ENCODE results near the gene CLDN22. TPM values are rescaled to one million over a fixed set of nuclear protein-coding genes. Genes with fewer than 3 reads are reported as not detected.

CLDN22 gene
- total RNA-seq, 2 donors from 2014 or later: not detected

DNA sequence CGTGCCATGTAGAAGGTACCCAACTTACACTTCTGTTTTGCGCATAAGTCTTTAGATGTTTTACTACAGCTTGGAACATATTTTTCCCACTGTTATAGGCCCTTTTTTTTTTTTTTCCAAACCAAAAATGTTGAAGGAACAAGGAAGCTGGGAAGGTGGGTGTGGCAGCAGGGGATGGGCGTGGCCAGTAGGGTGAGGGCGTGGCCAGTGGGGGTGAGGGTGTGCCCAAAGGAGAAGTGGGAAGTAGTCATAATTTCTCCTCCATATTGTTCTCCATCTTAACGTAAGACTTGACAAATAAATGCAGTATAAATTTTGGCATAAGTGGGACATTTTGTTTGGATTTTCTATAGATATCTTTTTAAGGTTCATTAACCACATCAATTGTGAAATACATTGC lies 30.4 kb downstream of the CLDN22 start:
- H3K27me3 Mint-ChIP-seq: no peaks in the 10 kb centered on the region
- H3K9me3 Mint-ChIP-seq: no peaks in the 10 kb centered on the region
- H3K27ac Mint-ChIP-seq: no peak overlapping the region
- no peaks in the 10 kb centered on the region for H3K4me1 Mint-ChIP-seq
- no peak overlapping the region for H3K4me3 Mint-ChIP-seq
- no peak for ATAC-seq (replicated peaks)
- H3K36me3 Mint-ChIP-seq (ENCODE audit: low read depth): peaks cover 7% of the 10 kb centered on the region

DNA sequence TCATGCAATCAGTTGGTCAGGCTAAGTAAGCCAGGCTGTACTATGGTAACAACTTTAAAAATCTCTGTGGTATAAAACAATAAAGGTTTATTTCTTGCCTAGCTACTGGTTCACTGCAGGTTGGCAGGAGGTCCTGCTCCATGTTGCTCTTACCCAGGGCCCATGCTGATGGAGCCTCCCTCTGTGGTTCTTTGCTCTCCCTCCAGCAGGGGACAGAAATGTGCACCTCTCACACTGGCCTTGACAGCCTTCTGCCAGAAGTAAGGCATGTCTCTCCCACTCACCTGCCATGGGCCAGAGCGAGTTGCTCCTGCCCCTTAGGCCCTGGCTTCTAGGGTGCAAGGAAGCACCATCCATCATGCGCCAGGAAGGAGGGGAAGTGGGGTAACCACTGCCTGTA lies 31.1 kb downstream of the CLDN22 start:
- Mint-ChIP-seq H3K27me3 (no peaks in the 10 kb centered on the region), H3K27ac (no peak overlapping the region), H3K4me1 (no peaks in the 10 kb centered on the region), H3K9me3 (no peaks in the 10 kb centered on the region), H3K36me3 (ENCODE audit: low read depth) (peaks cover 14% of the 10 kb centered on the region), H3K4me3 (no peak overlapping the region)
- no peak for ATAC-seq (replicated peaks)

DNA sequence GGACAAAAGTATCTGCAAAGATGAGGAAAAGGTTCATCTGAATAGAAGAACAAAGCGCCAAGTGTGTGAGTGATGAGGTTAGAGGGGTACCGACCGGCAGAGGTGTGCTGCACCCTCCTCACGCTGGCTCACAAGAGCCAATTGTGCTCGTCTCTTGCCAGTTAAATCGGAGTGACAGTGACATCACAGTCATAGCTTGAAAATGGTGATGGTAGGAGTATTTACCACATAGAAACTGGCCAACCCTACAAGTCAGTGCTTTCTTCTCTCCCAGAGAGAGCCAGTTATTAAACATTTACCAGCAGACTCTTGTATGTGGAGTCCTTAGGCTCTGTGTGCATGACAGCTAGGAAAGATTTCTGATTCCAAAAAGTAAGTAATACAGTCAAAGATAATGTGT lies 32.4 kb downstream of the CLDN22 start:
- Mint-ChIP-seq H3K4me1 (no peaks in the 10 kb centered on the region), H3K4me3 (no peak overlapping the region), H3K27ac (no peak overlapping the region), H3K9me3 (no peaks in the 10 kb centered on the region), H3K27me3 (no peaks in the 10 kb centered on the region), H3K36me3 (ENCODE audit: low read depth) (peaks cover 20% of the 10 kb centered on the region)
- no peak for ATAC-seq (replicated peaks)

DNA sequence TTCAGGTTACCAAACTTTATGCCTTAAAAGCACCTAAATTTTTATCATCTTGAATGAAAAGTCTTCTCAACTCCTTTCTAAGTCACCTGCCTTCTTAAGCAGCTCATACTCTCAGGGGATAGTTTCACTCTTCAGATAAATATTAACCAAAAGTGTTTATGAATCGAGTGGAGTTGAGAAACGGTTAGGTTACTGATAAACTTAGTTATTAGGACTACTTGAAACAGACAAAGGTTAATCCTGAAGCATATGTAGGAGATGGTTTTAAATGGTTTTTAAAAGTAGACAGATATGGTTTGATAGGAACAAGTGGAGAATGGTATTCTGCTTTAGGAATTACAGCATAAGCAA lies 32.8 kb downstream of the CLDN22 start:
- Mint-ChIP-seq H3K9me3 (no peaks in the 10 kb centered on the region), H3K36me3 (ENCODE audit: low read depth) (peaks cover 23% of the 10 kb centered on the region), H3K4me3 (no peak overlapping the region), H3K27ac (no peak overlapping the region), H3K4me1 (no peaks in the 10 kb centered on the region), H3K27me3 (no peaks in the 10 kb centered on the region)
- no peak for ATAC-seq (replicated peaks)

DNA sequence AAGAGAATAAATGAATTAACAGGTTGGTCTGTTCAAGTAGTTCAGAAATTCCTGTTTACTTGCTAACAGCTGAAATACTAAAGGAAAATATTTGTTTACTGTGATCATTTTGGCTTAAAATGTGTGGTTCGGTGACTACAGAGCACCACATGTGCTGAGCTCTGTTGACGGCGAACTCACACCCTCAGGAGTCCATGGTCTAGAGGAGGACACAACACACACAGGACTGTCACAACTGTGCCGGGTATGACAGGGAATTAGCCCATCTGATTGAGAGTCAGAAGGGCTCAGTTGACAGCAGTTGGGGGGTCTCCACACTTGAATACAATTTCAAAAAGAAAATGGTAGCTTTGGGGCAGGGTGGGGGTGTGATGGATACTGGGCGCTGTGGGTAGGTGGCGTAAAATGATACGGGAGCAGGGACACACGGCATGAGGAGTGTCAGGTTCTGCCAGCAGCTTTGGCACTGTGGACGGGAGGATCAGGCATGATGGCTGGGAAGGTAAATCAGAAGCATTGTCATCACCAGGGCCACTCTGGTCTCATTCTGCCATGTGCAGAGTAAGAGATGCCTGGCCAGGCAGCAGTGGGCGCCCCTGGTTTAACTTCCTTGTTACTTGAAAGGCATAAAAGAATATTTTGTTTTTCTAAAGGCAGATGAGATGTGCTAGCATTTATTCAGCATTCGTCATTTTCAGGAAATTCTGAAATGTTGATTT lies 33.3 kb downstream of the CLDN22 start:
- no peak for ATAC-seq (replicated peaks)
- H3K4me3 Mint-ChIP-seq: no peak overlapping the region
- no peak overlapping the region for H3K27ac Mint-ChIP-seq
- no peaks in the 10 kb centered on the region for H3K4me1 Mint-ChIP-seq
- no peaks in the 10 kb centered on the region for H3K27me3 Mint-ChIP-seq
- H3K36me3 Mint-ChIP-seq (ENCODE audit: low read depth): peaks cover 23% of the 10 kb centered on the region
- no peaks in the 10 kb centered on the region for H3K9me3 Mint-ChIP-seq

DNA sequence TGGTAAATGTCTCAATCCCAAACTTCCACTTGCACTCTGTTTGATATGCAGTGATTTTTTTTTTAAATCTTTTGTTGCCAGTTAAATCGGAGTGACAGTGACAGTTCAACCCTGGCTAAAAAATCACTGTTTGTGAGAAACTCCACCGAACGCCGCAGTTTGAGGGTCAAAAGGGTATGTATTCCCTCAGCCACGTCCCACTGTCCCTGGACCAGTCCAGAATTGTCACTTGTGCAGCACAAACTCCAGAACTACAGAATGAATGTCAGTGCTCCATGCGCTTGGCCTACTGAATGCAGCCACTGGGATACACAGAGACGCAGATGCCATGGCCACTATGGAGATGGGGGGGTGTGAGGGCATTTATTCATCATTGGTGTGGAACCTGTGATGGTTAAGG lies 34.2 kb downstream of the CLDN22 start:
- ATAC-seq (replicated peaks): no peak
- Mint-ChIP-seq H3K4me3 (no peak overlapping the region), H3K27ac (no peak overlapping the region)

DNA sequence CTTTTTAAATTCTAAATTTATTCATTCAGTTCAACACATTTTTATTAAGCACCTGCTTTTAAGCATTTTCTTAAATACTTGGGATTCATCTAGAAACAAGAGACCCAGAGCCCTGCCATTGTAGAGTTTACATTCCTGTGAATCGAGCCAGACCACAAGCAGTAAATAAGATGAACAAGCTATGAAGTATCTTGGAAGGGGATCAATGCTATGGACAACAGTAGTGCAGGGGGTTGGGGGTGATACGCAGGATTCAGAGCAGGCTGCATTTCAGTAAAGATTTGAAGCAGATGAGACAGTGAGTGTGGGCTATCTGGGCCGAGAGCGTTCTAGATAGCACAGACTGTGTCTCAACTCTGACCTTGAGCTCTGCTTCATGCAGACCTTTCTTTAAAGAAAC lies 35.1 kb downstream of the CLDN22 start:
- ATAC-seq (replicated peaks): no peak

More for the DNA sequence above, 34.2 kb downstream of the CLDN22 start:
- H3K36me3 Mint-ChIP-seq (ENCODE audit: low read depth): peaks cover 23% of the 10 kb centered on the region
- H3K4me1 Mint-ChIP-seq: no peaks in the 10 kb centered on the region
- no peaks in the 10 kb centered on the region for H3K9me3 Mint-ChIP-seq
- no peaks in the 10 kb centered on the region for H3K27me3 Mint-ChIP-seq

DNA sequence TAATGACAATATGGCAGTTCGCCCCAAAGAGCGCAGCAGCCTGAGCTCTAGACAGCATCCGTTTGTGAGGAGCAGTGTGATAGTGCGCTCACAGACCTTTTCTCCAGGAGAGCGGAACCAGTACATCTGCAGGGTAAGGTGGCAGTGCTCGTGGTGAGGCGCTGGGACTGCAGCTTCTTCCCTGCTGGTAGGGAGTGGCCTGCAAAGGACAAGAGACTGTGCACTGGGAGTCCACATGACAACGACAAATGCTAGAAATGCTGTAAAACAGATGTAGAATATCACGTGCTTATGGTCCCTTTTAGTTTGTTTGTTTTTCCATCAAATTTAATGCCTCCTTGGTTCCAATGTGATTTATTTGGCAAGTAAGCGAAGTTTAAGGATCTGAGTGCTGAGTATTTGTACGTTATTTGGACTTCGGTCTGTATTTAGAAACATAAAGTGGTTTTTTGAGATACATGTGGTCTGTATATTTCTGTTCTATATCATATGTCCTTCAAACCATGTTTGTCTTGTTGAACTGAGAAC lies 35.8 kb downstream of the CLDN22 start:
- no peaks in the 10 kb centered on the region for H3K27me3 Mint-ChIP-seq

More for the DNA sequence above, 35.1 kb downstream of the CLDN22 start:
- H3K4me1 Mint-ChIP-seq: no peaks in the 10 kb centered on the region
- H3K27me3 Mint-ChIP-seq: no peaks in the 10 kb centered on the region
- H3K4me3 Mint-ChIP-seq: no peak overlapping the region
- H3K9me3 Mint-ChIP-seq: no peaks in the 10 kb centered on the region
- H3K27ac Mint-ChIP-seq: no peak overlapping the region
- peaks cover 23% of the 10 kb centered on the region for H3K36me3 Mint-ChIP-seq (ENCODE audit: low read depth)

DNA sequence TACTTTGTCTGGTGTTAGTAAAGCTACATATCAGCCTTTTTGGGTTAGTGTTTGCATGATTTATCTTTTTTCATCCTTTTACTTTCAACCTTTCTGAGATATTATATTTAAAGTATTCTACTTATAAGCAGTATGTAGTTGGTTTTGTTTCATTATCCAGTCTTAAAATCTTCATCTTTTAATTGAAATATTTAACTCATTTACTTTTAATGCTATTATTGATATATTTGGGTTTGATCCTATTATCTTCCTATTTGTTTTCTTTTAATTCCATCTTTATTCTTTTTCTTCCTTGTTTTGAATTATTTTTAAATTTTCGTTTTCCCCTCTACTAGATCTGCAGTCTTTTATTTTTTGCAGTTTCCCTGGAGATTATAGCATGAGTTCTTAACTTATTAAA lies 44.0 kb downstream of the CLDN22 start:
- H3K27me3 Mint-ChIP-seq: no peaks in the 10 kb centered on the region
- ATAC-seq (replicated peaks): no peak
- no peak overlapping the region for H3K27ac Mint-ChIP-seq
- H3K36me3 Mint-ChIP-seq (ENCODE audit: low read depth): peaks cover 23% of the 10 kb centered on the region
- H3K4me1 Mint-ChIP-seq: no peaks in the 10 kb centered on the region
- H3K4me3 Mint-ChIP-seq: no peak overlapping the region
- H3K9me3 Mint-ChIP-seq: no peaks in the 10 kb centered on the region

More for the DNA sequence above, 35.8 kb downstream of the CLDN22 start:
- H3K4me3 Mint-ChIP-seq: no peak overlapping the region
- no peak overlapping the region for H3K27ac Mint-ChIP-seq
- no peaks in the 10 kb centered on the region for H3K9me3 Mint-ChIP-seq
- ATAC-seq (replicated peaks): no peak
- peaks cover 23% of the 10 kb centered on the region for H3K36me3 Mint-ChIP-seq (ENCODE audit: low read depth)
- no peaks in the 10 kb centered on the region for H3K4me1 Mint-ChIP-seq

DNA sequence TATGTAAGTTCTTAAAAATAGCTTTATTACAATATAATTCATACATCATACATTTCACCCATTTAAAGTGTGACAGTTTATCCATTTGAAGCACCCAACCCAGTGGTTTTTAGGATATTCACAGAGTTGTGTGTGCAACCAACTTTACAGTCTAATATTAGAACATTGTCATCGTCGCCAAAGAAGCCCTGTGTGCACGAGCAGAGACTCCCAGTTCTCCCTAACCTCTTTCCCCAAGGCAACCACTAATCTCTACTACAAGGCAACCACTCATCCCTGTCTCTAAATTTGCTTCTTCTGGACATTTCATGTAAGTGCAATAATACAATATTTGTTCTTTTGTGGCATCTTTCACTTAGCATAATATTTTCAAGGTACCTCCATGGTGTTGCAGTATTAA lies 47.7 kb downstream of the CLDN22 start:
- peaks cover 23% of the 10 kb centered on the region for H3K36me3 Mint-ChIP-seq (ENCODE audit: low read depth)
- no peaks in the 10 kb centered on the region for H3K4me1 Mint-ChIP-seq
- H3K9me3 Mint-ChIP-seq: no peaks in the 10 kb centered on the region
- H3K27me3 Mint-ChIP-seq: no peaks in the 10 kb centered on the region
- no peak overlapping the region for H3K27ac Mint-ChIP-seq
- no peak overlapping the region for H3K4me3 Mint-ChIP-seq
- ATAC-seq (replicated peaks): no peak

DNA sequence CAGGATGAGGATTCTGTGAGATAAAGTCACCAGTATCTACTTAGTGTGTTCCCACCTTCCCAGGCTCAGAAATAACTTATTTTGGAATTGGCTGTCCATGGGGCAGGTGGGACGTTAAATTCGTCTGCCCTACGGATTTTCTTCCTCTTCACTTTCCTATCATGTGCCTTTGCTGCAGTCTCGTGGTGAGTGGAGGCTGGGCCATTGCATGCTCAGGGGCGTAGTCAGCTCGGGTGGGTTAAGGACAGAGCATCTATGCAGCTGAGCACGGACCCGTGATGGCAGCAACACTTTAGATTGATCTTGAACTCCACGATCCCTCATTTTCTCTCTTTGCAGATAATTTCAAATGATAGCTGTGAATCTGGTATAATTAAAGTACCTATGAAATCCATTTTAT lies 51.5 kb downstream of the CLDN22 start:
- ATAC-seq (replicated peaks): no peak
- Mint-ChIP-seq H3K27ac (no peak overlapping the region), H3K27me3 (peaks cover 2% of the 10 kb centered on the region), H3K4me1 (no peaks in the 10 kb centered on the region), H3K9me3 (no peaks in the 10 kb centered on the region), H3K36me3 (ENCODE audit: low read depth) (peaks cover under 1% of the 10 kb centered on the region), H3K4me3 (no peak overlapping the region)

Other genes starting within 250 kb of the CLDN22 start
- gene WWC2, start 221.0 kb downstream of the CLDN22 start, total RNA-seq: 10 to 100 TPM in 1 of 2 donors, under 1 TPM in 1; 0.76 to 11.9 TPM
- gene CLDN24, start 2.1 kb upstream of the CLDN22 start, total RNA-seq: not detected
- 10 to 100 TPM; 16.3 to 32.2 TPM for gene CDKN2AIP, start 124.4 kb upstream of the CLDN22 start, total RNA-seq
- 10 to 100 TPM; 10.6 to 16.3 TPM for gene ING2, start 184.8 kb upstream of the CLDN22 start, total RNA-seq